Stomach (tissue), 4 donors: ENCODE measurements around the gene PCED1B.

ENCODE experiments used
- CTCF ChIP-seq, 7 experiments: fragments of 450-650 bp in 4 of 7; fragments of 200-600 bp in 3 of 7; sonication (generic) in 3 of 7; IDR thresholded peaks; one replicate each; pipeline ENCODE4 v1.5.1; 2016 to 2019; ENCODE audit warnings: antibody characterized with exemption in 7 of 7, control low read depth in 2 of 7, mild to moderate bottlenecking in 1 of 7
- EP300 ChIP-seq: sonication (generic); formaldehyde crosslinking; IDR thresholded peaks from one replicate; pipeline ENCODE4 v1.6.1; 2017; ENCODE audit warnings: antibody characterized with exemption

GRCh38 chr12:47141459-47141858 lies 62.0 kb downstream of the PCED1B start:
- no peak for TF ChIP-seq EP300
- TF ChIP-seq CTCF (IDR thresholded peaks at IDR 0.05) = no peak
